Skeletal muscle tissue (tissue), 4 donors: ENCODE results near the gene SULT4A1. TPM values are rescaled to one million over a fixed set of nuclear protein-coding genes. Genes with fewer than 3 reads are reported as not detected.

Source experiments
- H3K27ac ChIP-seq: one replicate; pipeline ENCODE4 v1.7.0; 2013; ENCODE audit warnings: mild to moderate bottlenecking, low read depth, low read length, inconsistent platforms
- H3K27me3 ChIP-seq, 3 donors: one replicate each; pipeline ENCODE4 v1.7.0; 2013; ENCODE audit warnings: low read length in 3 of 3; ENCODE audit not compliant: control insufficient read depth in 3 of 3, insufficient read depth in 3 of 3
- H3K36me3 ChIP-seq, 3 donors: one replicate each; pipeline ENCODE4 v1.7.0; 2013; ENCODE audit warnings: low read length in 3 of 3; ENCODE audit not compliant: control insufficient read depth in 3 of 3, insufficient read depth in 3 of 3
- H3K4me1 ChIP-seq, 3 donors: one replicate each; pipeline ENCODE4 v1.7.0; 2013; ENCODE audit warnings: low read length in 3 of 3, mild to moderate bottlenecking in 3 of 3; ENCODE audit not compliant: control insufficient read depth in 3 of 3, insufficient read depth in 3 of 3
- H3K4me3 ChIP-seq, 3 donors: one replicate each; pipeline ENCODE4 v1.7.0; 2013; ENCODE audit warnings: low read length in 3 of 3
- H3K9ac ChIP-seq, 3 donors: one replicate each; pipeline ENCODE4 v1.7.0; 2013; ENCODE audit warnings: low read length in 3 of 3, mild to moderate bottlenecking in 3 of 3, moderate library complexity in 2 of 3, low read depth in 1 of 3
- H3K9me3 ChIP-seq, 3 donors: one replicate each; pipeline ENCODE4 v1.7.0; 2013; ENCODE audit warnings: low read length in 3 of 3; ENCODE audit not compliant: control insufficient read depth in 3 of 3
- total RNA-seq: library from RNA; depleted of rRNA; stranded (reverse); fragments of >200 nt; gene quantifications from one replicate; pipeline ENCODE4 v1.2.3, GENCODE V29; 2014
- donor health status: Osteomylitis.

Gene SULT4A1
- total RNA-seq, 1 donor from 2014 or later: under 0.01 TPM

DNA sequence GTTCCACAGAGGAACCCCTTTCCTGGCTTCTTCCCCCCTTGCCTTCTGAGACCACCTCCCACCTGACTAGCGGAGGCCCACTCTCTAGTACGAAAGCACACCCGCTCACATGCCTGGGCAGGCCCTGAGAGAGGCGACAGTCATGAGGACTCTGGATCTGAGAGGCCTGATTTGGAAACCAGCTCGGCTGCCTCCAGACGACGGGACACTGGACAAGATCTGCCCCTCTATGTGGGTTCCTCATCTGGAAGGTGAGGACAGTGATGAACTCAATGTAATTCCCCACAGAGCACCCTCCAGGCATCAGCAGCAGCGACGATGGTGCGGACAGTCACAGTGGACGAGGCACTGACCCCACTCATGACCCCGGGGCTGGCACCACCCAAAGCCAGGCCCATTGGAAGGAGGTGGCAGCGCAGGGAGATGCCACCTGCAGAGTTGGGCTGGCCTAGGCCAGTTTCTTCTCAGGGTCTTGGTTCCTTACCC, 7.5 kb downstream of the SULT4A1 start:
- no peaks in the 10 kb centered on the region for H3K36me3 ChIP-seq

DNA sequence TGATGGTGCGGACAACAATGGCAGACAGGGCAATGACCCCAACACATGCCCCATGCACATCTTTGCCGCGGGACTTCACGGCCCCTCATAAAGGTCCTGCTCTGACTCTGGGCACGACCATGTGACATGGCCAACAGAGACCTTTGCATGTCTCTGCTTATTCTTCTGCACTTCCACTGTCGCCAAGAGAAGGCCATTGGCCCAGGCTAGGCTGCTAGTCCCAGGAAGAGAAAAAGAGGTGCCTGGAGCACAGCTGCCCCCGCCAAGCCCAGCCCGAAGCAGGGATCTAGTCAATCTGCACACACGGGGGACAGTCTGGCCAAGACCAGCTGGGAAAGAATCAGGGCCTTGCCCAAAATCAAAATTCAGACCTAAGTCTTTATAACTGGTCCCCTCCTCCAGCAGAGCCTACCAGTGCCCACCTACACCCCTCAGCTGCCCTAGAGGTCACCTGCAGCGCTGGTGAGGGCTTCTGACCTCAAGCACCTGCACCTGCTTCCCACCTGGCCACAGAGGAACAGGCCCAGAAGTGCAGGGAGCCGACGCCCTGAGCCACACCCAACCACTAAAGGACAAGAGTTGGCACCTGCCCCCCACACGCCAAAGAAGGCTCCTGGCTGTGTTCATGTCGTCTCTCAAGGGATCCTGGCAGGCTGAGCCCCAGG, 8.1 kb downstream of the SULT4A1 start:
- Histone ChIP-seq H3K27ac (no peak overlapping the region), H3K9me3 (no peaks in the 10 kb centered on the region), H3K4me3 (no peak overlapping the region), H3K36me3 (no peaks in the 10 kb centered on the region), H3K4me1 (no peaks in the 10 kb centered on the region), H3K27me3 (peaks cover 37 to 62% (median 44%) of the 10 kb centered on the region in 3 donors), H3K9ac (no peak overlapping the region)

More for the DNA sequence above, 7.5 kb downstream of the SULT4A1 start:
- Histone ChIP-seq H3K9me3 (no peaks in the 10 kb centered on the region), H3K27me3 (peaks cover 43 to 67% (median 44%) of the 10 kb centered on the region in 3 donors), H3K4me1 (no peaks in the 10 kb centered on the region), H3K27ac (no peak overlapping the region), H3K4me3 (no peak overlapping the region), H3K9ac (no peak overlapping the region)

DNA sequence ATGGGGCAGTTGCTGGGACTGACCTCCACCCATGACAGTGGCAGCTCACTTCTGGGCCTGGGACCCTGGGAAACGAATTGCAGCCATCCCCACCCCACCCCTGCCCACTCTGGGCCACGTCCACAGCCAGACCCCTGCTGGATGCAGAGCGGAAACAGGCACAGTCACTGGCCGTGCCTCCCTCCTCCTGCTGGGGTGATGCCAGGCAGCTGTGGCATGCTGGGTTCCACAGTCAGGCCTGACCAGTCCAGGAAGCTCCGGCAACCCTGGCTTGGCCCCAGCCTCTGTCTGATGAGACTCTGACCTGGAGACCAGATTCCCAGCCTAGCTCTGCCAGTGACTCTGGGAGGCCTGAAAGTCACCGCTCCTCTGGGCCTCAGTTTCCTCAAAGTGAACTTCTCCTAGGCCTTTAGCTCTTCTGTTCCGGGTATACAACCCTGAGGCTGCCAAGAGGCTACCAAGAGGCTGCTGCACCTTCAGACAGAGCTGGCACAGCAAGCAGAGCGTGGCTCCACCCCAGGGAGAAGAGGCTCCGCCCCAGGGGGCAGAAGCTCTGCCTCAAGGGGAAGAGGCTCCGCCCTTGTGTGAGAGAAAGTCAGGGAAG, 8.9 kb downstream of the SULT4A1 start:
- H3K27ac ChIP-seq: no peak overlapping the region
- no peaks in the 10 kb centered on the region for H3K9me3 ChIP-seq
- peaks cover 0 to 2% (median 2%) of the 10 kb centered on the region in 3 donors for H3K4me1 ChIP-seq
- no peak overlapping the region for H3K4me3 ChIP-seq
- H3K27me3 ChIP-seq: peaks cover 30 to 63% (median 46%) of the 10 kb centered on the region in 3 donors
- H3K9ac ChIP-seq: no peak overlapping the region
- no peaks in the 10 kb centered on the region for H3K36me3 ChIP-seq

DNA sequence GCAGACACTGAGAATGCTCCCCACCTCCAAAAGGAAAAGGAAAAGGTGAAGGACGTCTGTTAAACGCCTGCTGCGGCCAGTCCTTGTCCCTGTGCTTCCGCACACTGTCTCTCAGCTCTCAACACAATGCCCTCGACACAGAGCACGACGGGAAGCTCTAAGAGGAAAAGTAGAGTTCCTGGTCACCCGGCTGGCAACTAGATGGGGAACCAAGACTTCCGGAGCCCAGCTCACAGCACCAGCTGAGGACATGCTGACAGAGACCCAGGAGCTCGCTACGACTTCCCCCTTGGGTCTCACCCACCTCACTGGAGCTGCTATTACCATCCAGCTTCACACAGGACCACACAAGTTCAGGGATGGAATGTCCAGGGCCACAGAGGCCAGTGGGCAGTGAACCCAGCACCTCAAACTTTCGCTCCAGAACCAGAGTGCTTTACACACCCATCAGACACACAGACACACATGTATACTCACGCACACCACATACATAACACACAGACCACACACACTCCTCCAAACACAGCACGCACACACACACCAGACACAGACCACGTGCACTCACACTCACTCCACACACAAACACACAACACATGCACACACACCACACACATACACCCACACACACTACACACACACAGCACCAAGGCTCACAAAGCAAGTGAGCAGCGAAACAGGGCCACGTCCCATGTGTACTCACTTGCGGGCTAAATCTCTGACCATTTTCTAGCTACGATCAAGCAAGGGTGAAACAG, 9.6 kb downstream of the SULT4A1 start:
- Histone ChIP-seq H3K4me3 (no peak overlapping the region), H3K4me1 (peaks cover 0 to 4% (median 4%) of the 10 kb centered on the region in 3 donors), H3K36me3 (no peaks in the 10 kb centered on the region), H3K27ac (no peak overlapping the region), H3K9me3 (no peaks in the 10 kb centered on the region), H3K27me3 (peaks cover 26 to 64% (median 46%) of the 10 kb centered on the region in 3 donors), H3K9ac (no peak overlapping the region)

DNA sequence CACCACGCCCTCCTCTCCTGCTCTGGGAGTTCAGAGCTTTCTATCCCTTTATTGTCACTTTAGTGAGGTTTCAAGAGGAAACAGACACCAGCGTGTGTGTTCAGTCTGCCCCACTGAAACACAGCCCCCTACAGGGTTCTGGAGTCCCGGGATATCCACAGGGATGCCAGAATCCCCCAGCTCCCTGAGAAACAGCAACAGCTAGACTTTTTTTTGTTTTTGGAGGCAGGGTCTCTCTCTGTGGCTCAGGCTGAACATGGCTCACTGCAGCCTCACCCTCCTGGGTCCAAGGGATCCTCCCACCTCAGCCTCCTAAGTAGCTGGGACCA, 10.4 kb downstream of the SULT4A1 start:
- H3K27me3 ChIP-seq: peaks cover 26 to 67% (median 49%) of the 10 kb centered on the region in 3 donors
- H3K27ac ChIP-seq: no peak overlapping the region
- no peaks in the 10 kb centered on the region for H3K9me3 ChIP-seq
- no peak overlapping the region for H3K4me3 ChIP-seq
- H3K36me3 ChIP-seq: no peaks in the 10 kb centered on the region
- H3K9ac ChIP-seq: no peak overlapping the region
- peaks cover 0 to 4% (median 4%) of the 10 kb centered on the region in 3 donors for H3K4me1 ChIP-seq

DNA sequence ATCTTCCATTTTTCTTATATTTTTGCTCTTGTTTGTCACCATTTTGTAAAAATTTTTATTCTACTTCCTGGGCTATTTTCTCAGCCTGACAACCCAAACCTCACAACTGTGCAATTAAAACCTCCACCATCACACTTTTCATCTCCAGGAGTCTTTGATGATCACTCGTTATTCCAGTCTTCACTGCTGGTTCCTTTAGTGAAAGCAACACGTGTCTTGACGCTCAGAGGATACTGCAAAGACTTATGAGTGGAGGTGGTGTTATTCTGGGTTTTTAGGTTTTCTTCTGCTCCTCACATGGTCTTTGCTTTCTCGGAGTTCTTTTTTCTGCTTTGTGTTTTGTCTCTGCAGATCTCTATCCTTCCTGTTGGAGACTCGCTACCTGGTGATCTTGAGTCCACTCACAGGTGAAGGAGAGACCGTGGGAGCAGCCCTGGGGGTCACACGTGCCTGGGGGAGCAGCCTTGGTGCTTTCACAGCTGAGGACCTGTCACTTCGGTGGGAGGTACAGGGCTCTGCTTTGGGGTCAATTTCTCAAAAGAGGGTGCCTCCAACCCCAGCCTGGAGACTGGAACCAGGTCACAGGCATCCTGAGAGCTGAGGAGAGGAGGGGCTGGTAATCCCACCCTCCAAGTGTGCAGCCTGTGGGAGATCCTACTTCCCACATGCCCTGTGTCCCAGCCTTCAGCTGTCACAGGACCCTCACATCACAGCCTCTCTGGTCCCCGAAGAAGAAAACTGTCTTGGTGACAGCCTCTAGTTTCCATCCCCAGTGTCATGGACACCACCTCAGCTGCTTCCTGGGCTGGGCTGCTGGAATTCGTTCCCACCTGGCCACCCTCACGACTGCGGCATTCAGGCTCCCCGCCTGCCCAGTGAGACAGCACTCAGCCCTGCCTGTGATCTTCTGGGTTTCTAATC, 11.0 kb downstream of the SULT4A1 start:
- no peak overlapping the region for H3K9ac ChIP-seq
- peaks cover 26 to 67% (median 52%) of the 10 kb centered on the region in 3 donors for H3K27me3 ChIP-seq
- H3K4me3 ChIP-seq: no peak overlapping the region
- H3K9me3 ChIP-seq: no peaks in the 10 kb centered on the region
- no peaks in the 10 kb centered on the region for H3K36me3 ChIP-seq
- H3K4me1 ChIP-seq: peaks cover 0 to 4% (median 4%) of the 10 kb centered on the region in 3 donors
- no peak overlapping the region for H3K27ac ChIP-seq

DNA sequence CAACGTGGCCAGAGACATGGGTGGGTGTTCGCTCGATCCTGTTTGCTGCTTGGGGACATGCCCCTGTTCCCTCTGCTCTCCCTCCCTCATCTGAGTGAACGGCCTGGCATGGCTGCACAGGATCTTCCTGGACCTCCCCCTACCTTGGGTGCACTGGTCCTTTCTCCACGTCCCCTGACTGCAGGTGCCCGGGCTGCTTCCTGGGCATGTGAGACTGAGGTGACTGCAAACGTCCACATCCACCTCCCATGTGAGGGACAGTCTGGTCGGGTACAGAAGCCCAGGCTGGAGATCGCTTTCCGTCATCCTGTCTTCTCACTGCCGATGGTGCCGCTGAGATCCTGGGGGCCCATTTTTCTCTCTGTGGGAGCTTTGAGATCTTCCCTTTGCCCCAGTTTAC, 11.8 kb downstream of the SULT4A1 start:
- Histone ChIP-seq H3K4me1 (peaks cover 0 to 4% (median 4%) of the 10 kb centered on the region in 3 donors), H3K27ac (no peak overlapping the region), H3K27me3 (peaks cover 26 to 66% (median 56%) of the 10 kb centered on the region in 3 donors), H3K36me3 (no peaks in the 10 kb centered on the region), H3K4me3 (no peak overlapping the region), H3K9me3 (no peaks in the 10 kb centered on the region), H3K9ac (no peak overlapping the region)

DNA sequence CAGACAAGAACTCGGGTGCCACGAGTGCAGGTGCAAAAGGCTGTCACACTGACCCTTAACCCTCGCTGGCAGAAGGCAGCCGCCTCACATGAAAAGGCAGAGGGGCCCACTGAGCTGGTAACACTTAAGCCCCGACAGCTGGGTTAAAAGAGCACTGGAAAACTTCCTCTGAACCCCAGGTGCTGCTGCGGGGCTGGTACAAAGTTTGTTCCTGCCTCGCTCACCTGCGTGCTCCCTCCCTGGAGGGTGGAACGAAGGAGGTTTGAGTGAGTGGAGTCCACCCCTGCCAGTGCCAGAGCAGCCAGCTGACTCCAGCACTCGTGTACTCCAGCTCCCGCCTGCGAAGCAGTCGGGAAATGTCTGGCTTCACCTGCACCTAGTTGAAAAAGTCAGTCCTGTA, 12.6 kb downstream of the SULT4A1 start:
- Histone ChIP-seq H3K36me3 (no peaks in the 10 kb centered on the region), H3K4me1 (peaks cover 0 to 4% (median 4%) of the 10 kb centered on the region in 3 donors), H3K9ac (no peak overlapping the region), H3K4me3 (no peak overlapping the region), H3K27me3 (peaks cover 26 to 62% (median 59%) of the 10 kb centered on the region in 3 donors), H3K27ac (no peak overlapping the region), H3K9me3 (no peaks in the 10 kb centered on the region)

DNA sequence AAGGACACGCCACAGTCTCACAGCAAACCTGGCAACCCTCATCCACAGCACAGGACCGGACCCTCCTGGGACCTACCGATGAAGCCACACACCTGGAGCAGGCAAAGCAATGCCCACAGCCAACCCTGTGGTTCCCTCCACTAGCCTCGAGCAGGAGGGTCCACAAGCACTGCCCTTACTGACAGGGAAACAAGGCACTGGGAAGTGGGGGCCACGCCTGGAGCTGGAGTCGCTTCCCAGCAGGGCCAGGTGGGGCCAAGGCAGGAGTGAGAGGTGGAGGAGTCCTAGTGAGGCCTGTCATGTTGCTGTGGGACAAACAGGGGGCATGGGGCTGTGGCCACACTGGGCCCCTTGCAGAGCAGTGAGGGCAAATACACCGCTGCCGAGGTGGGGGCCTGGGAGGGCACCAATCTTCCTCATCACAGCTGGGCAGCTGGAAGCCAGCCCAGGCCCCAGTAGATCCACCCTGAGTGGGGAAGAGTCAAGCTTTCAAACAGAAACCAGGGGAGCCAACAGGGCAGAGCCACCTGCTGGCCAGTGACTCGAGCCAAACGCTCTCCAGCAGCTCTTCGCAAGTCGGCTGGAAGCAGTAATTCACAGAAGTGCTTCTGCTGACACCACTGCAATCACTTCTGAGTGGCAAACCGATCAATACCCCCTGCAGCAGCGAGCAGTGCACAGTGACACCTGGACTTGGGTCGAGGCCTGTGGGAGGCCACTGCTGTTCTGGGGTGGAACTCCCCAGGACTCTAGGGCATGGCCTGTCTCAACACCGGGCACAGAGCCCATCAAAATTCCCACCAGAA, 13.7 kb downstream of the SULT4A1 start:
- Histone ChIP-seq H3K27me3 (peaks cover 26 to 59% (median 56%) of the 10 kb centered on the region in 3 donors), H3K4me3 (no peak overlapping the region), H3K9me3 (no peaks in the 10 kb centered on the region), H3K27ac (no peak overlapping the region), H3K9ac (no peak overlapping the region), H3K4me1 (peaks cover 0 to 4% (median 4%) of the 10 kb centered on the region in 3 donors), H3K36me3 (no peaks in the 10 kb centered on the region)
